HEK293 (cell line): Measurements from ENCODE around the gene IFI27L1.

Experiments used
- ATF2 ChIP-seq: fragments of 450-650 bp; formaldehyde crosslinking; IDR thresholded peaks from 2 replicates; pipeline ENCODE4 v1.5.1; 2016; ENCODE audit warnings: missing biosample characterization, missing genetic modification characterization, low read depth
- CTCF ChIP-seq: fragments of 450-650 bp; formaldehyde crosslinking; IDR thresholded peaks from 2 replicates; pipeline ENCODE4 v1.5.1; 2016; ENCODE audit warnings: missing biosample characterization, missing genetic modification characterization
- INSM2 ChIP-seq: fragments of 450-650 bp; formaldehyde crosslinking; IDR thresholded peaks from 2 replicates; pipeline ENCODE4 v1.5.1; 2016; ENCODE audit warnings: missing biosample characterization, missing genetic modification characterization
- ZBTB26 ChIP-seq: fragments of 450-650 bp; formaldehyde crosslinking; optimal IDR thresholded peaks from 2 replicates; pipeline ENCODE3; 2016; ENCODE audit warnings: missing biosample characterization, mild to moderate bottlenecking, missing genetic modification characterization
- ZNF292 ChIP-seq: fragments of 450-650 bp; formaldehyde crosslinking; IDR thresholded peaks from 2 replicates; pipeline ENCODE4 v1.5.1; 2016; ENCODE audit warnings: low read depth, missing biosample characterization, missing genetic modification characterization, borderline replicate concordance

GRCh38 chr14:94114589-94115057 lies 33.5 kb downstream of the IFI27L1 start:
- no peak for TF ChIP-seq ZNF292 (tag by site-specific recombination)
- TF ChIP-seq ZBTB26 (tag by site-specific recombination), result no peak
- TF ChIP-seq CTCF (tag by site-specific recombination), result no peak
- no peak for TF ChIP-seq INSM2 (tag by site-specific recombination)
- no peak for TF ChIP-seq ATF2 (tag by site-specific recombination)
